ENCODE measurements around the gene TMEM114. TPM values are rescaled to one million over a fixed set of nuclear protein-coding genes. Genes with fewer than 3 reads are reported as not detected.

Gene TMEM114
- total RNA-seq, 1 donor from 2014 or later: not detected

- Histone ChIP-seq H3K36me3 (no peaks in the 10 kb centered on the region), H3K9me3 (no peaks in the 10 kb centered on the region), H3K4me1 (no peaks in the 10 kb centered on the region), H3K27me3 (peaks cover 8% of the 10 kb centered on the region), H3K4me3 (no peak overlapping the region), H3K27ac (no peak overlapping the region)
- DNase-seq: no peak
- ATAC-seq: no peak
- no peak for TF ChIP-seq CTCF (IDR thresholded peaks at IDR 0.05)
- intact Hi-C loops (cut with DNase I): no loop called here
Observed at GRCh38 chr16:8549843-8550412, 40.4 kb downstream of the TMEM114 start.

GRCh38 chr16:8548166-8548565, 42.1 kb downstream of the TMEM114 start:
- intact Hi-C loops (cut with DNase I): no loop called here
- H3K27ac ChIP-seq: no peak overlapping the region
- no peaks in the 10 kb centered on the region for H3K9me3 ChIP-seq
- peaks cover 4% of the 10 kb centered on the region for H3K27me3 ChIP-seq
- ATAC-seq (no peak), DNase-seq (no peak)
- no peaks in the 10 kb centered on the region for H3K4me1 ChIP-seq
- no peak for TF ChIP-seq CTCF (IDR thresholded peaks at IDR 0.05)
- H3K4me3 ChIP-seq: no peak overlapping the region
- H3K36me3 ChIP-seq: no peaks in the 10 kb centered on the region

- TF ChIP-seq CTCF (IDR thresholded peaks at IDR 0.05): no peak
- H3K4me1 ChIP-seq: no peaks in the 10 kb centered on the region
- intact Hi-C loops (cut with DNase I): no loop called here
- H3K27me3 ChIP-seq: peaks cover 4% of the 10 kb centered on the region
- H3K36me3 ChIP-seq: no peaks in the 10 kb centered on the region
- H3K27ac ChIP-seq: no peak overlapping the region
- no peak for DNase-seq
- H3K9me3 ChIP-seq: no peaks in the 10 kb centered on the region
- no peak for ATAC-seq
- no peak overlapping the region for H3K4me3 ChIP-seq
Observed at GRCh38 chr16:8547762-8548161, 42.5 kb downstream of the TMEM114 start.

- no peak for ATAC-seq
- TF ChIP-seq CTCF (IDR thresholded peaks at IDR 0.05): no peak
- Histone ChIP-seq H3K4me1 (no peaks in the 10 kb centered on the region), H3K27me3 (no peaks in the 10 kb centered on the region), H3K27ac (no peak overlapping the region), H3K4me3 (no peak overlapping the region), H3K9me3 (no peaks in the 10 kb centered on the region), H3K36me3 (no peaks in the 10 kb centered on the region)
- no peak for DNase-seq
- intact Hi-C loops (cut with DNase I): no loop called here
Observed at GRCh38 chr16:8544406-8544805, 45.9 kb downstream of the TMEM114 start.

GRCh38 chr16:8543258-8543657, 47.1 kb downstream of the TMEM114 start:
- DNase-seq: no peak
- H3K9me3 ChIP-seq: no peaks in the 10 kb centered on the region
- H3K27me3 ChIP-seq: no peaks in the 10 kb centered on the region
- H3K4me3 ChIP-seq: no peak overlapping the region
- no peak for ATAC-seq
- H3K27ac ChIP-seq: no peak overlapping the region
- H3K4me1 ChIP-seq: no peaks in the 10 kb centered on the region
- H3K36me3 ChIP-seq: no peaks in the 10 kb centered on the region
- intact Hi-C loops (cut with DNase I): no loop called here
- TF ChIP-seq CTCF (IDR thresholded peaks at IDR 0.05): no peak

- intact Hi-C loops (cut with DNase I): no loop called here
- ATAC-seq: no peak
- Histone ChIP-seq H3K27me3 (no peaks in the 10 kb centered on the region), H3K9me3 (no peaks in the 10 kb centered on the region), H3K4me3 (no peak overlapping the region), H3K4me1 (no peaks in the 10 kb centered on the region), H3K27ac (no peak overlapping the region), H3K36me3 (no peaks in the 10 kb centered on the region)
- DNase-seq: no peak
- no peak for TF ChIP-seq CTCF (IDR thresholded peaks at IDR 0.05)
Observed at GRCh38 chr16:8542393-8542792, 47.9 kb downstream of the TMEM114 start.
